Measurements from ENCODE around the gene FAM50A.

FAM50A gene

GRCh38 chrX:154458954-154459778, 15.2 kb downstream of the FAM50A start:
- H3K4me3 ChIP-seq (ENCODE audit: low read length): peak overlapping the region; percentile 57
- no peak for TF ChIP-seq ZNF274 (IDR thresholded peaks at IDR 0.05; ENCODE audit: low read depth, low read length)

- H3K4me3 ChIP-seq (ENCODE audit: low read length): no peak overlapping the region
Observed at GRCh38 chrX:154459832-154460231, 15.9 kb downstream of the FAM50A start.

GRCh38 chrX:154460326-154460725, 16.4 kb downstream of the FAM50A start:
- H3K4me3 ChIP-seq (ENCODE audit: low read length): no peak overlapping the region

More at GRCh38 chrX:154459832-154460231, 15.9 kb downstream of the FAM50A start:
- TF ChIP-seq ZNF274 (IDR thresholded peaks at IDR 0.05; ENCODE audit: low read depth, low read length): no peak

GRCh38 chrX:154462396-154462795, 18.5 kb downstream of the FAM50A start:
- H3K4me3 ChIP-seq (ENCODE audit: low read length): no peak overlapping the region
- no peak for TF ChIP-seq ZNF274 (IDR thresholded peaks at IDR 0.05; ENCODE audit: low read depth, low read length)

More at GRCh38 chrX:154460326-154460725, 16.4 kb downstream of the FAM50A start:
- no peak for TF ChIP-seq ZNF274 (IDR thresholded peaks at IDR 0.05; ENCODE audit: low read depth, low read length)

- H3K4me3 ChIP-seq (ENCODE audit: low read length): no peak overlapping the region
- no peak for TF ChIP-seq ZNF274 (IDR thresholded peaks at IDR 0.05; ENCODE audit: low read depth, low read length)
Observed at GRCh38 chrX:154463611-154464220, 19.8 kb downstream of the FAM50A start.

- no peak for TF ChIP-seq ZNF274 (IDR thresholded peaks at IDR 0.05; ENCODE audit: low read depth, low read length)
- no peak overlapping the region for H3K4me3 ChIP-seq (ENCODE audit: low read length)
Observed at GRCh38 chrX:154464806-154465365, 20.9 kb downstream of the FAM50A start.

GRCh38 chrX:154465601-154466000, 21.7 kb downstream of the FAM50A start:
- TF ChIP-seq ZNF274 (IDR thresholded peaks at IDR 0.05; ENCODE audit: low read depth, low read length): no peak
- H3K4me3 ChIP-seq (ENCODE audit: low read length): no peak overlapping the region

GRCh38 chrX:154466036-154466435, 22.1 kb downstream of the FAM50A start:
- no peak for TF ChIP-seq ZNF274 (IDR thresholded peaks at IDR 0.05; ENCODE audit: low read depth, low read length)
- H3K4me3 ChIP-seq (ENCODE audit: low read length): no peak overlapping the region

- no peak overlapping the region for H3K4me3 ChIP-seq (ENCODE audit: low read length)
- no peak for TF ChIP-seq ZNF274 (IDR thresholded peaks at IDR 0.05; ENCODE audit: low read depth, low read length)
Observed at GRCh38 chrX:154466907-154467306, 23.0 kb downstream of the FAM50A start.

- no peak overlapping the region for H3K4me3 ChIP-seq (ENCODE audit: low read length)
- TF ChIP-seq ZNF274 (IDR thresholded peaks at IDR 0.05; ENCODE audit: low read depth, low read length): no peak
Observed at GRCh38 chrX:154467556-154467955, 23.6 kb downstream of the FAM50A start.

- no peak overlapping the region for H3K4me3 ChIP-seq (ENCODE audit: low read length)
- TF ChIP-seq ZNF274 (IDR thresholded peaks at IDR 0.05; ENCODE audit: low read depth, low read length): no peak
Observed at GRCh38 chrX:154468217-154468616, 24.3 kb downstream of the FAM50A start.

GRCh38 chrX:154469114-154469513, 25.2 kb downstream of the FAM50A start:
- no peak overlapping the region for H3K4me3 ChIP-seq (ENCODE audit: low read length)
- TF ChIP-seq ZNF274 (IDR thresholded peaks at IDR 0.05; ENCODE audit: low read depth, low read length): no peak

GRCh38 chrX:154469880-154470279, 25.9 kb downstream of the FAM50A start:
- TF ChIP-seq ZNF274 (IDR thresholded peaks at IDR 0.05; ENCODE audit: low read depth, low read length): no peak
- H3K4me3 ChIP-seq (ENCODE audit: low read length): no peak overlapping the region

- TF ChIP-seq ZNF274 (IDR thresholded peaks at IDR 0.05; ENCODE audit: low read depth, low read length): no peak
Observed at GRCh38 chrX:154470434-154470833, 26.5 kb downstream of the FAM50A start.

More at GRCh38 chrX:154470434-154470833, 26.5 kb downstream of the FAM50A start:
- H3K4me3 ChIP-seq (ENCODE audit: low read length): no peak overlapping the region
